D341Med (cell line): ENCODE results near the gene GMPR.
A peak's percentile ranks its signal among the peaks of the same experiment; 100 is the strongest.

Experiments
- DNase-seq: peaks from one replicate; pipeline ENCODE4 v3.0.0; 2012; ENCODE audit warnings: low spot score

GMPR gene

GRCh38 chr6:16327777-16328325 is 89.5 kb downstream of the GMPR start:
- DNase-seq, result no peak

GRCh38 chr6:16329233-16329632 is 90.8 kb downstream of the GMPR start:
- DNase-seq, result no peak

- peak; percentile 77 for DNase-seq
These were observed 93.2 kb downstream of the GMPR start for GRCh38 chr6:16331384-16332174.

GRCh38 chr6:16332175-16332542 is 93.8 kb downstream of the GMPR start:
- peak; percentile 70 for DNase-seq

GRCh38 chr6:16333580-16333979 is 95.2 kb downstream of the GMPR start:
- no peak for DNase-seq

- no peak for DNase-seq
These were observed 96.3 kb downstream of the GMPR start for GRCh38 chr6:16334671-16335070.

GRCh38 chr6:16335176-16335575 is 96.8 kb downstream of the GMPR start:
- DNase-seq, result no peak

- DNase-seq, result no peak
These were observed 97.8 kb downstream of the GMPR start for GRCh38 chr6:16336056-16336818.

- no peak for DNase-seq
These were observed 98.5 kb downstream of the GMPR start for GRCh38 chr6:16336911-16337294.

GRCh38 chr6:16337295-16337975 is 99.0 kb downstream of the GMPR start:
- DNase-seq, result no peak

- DNase-seq, result peak; percentile 44
These were observed 100.3 kb downstream of the GMPR start for GRCh38 chr6:16338577-16339264.

GRCh38 chr6:16339265-16339587 is 100.8 kb downstream of the GMPR start:
- DNase-seq, result no peak

- no peak for DNase-seq
These were observed 105.2 kb downstream of the GMPR start for GRCh38 chr6:16343593-16343992.

GRCh38 chr6:16344756-16345155 is 106.4 kb downstream of the GMPR start:
- no peak for DNase-seq
